Measurements from ENCODE around the gene METAP2.
"Not testable (repeated sequence)": the region's sequence is repeated elsewhere in the genome, so short reads cannot be mapped to it uniquely, and the experiment has no call there.

METAP2 gene

DNA sequence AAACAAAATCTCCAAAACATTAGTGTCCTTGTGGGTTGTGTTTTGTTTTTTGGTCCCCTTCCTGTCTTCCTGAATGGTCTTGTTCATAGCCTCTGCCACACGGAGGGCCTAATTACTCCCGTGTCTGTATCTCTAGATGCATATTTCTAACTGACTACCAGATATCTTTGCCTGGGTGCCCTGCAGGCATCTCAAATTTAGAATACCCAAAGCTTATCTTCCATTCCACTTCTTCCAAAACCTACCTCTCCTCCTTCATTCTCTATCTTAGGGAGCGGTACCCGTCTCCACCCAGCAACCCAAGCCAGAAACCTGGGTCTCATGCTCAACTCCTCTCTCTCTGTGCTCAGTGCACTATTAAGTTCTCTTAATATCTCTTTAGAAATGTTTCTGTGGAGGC lies 10.9 kb upstream of the METAP2 start:
- no peak for DNase-seq

DNA sequence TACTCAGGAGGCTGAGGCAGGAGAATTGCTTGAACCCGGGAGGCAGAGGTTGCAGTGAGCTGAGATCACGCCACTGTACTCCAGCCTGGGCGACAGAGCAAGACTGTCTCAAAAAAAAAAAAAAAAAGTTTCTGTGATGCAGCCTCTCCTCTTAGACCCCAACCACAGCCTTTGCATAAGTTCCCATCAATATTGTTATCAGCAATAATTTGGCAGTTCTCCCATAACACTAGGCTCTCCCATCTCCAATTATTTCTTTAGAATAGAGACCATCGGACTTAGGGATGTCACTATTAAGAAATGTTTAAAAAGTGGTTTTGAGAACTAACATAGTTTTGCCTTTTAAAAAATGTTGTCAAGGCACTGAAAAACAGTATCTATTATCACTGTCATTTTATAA lies 10.2 kb upstream of the METAP2 start:
- not testable (repeated sequence) for DNase-seq

DNA sequence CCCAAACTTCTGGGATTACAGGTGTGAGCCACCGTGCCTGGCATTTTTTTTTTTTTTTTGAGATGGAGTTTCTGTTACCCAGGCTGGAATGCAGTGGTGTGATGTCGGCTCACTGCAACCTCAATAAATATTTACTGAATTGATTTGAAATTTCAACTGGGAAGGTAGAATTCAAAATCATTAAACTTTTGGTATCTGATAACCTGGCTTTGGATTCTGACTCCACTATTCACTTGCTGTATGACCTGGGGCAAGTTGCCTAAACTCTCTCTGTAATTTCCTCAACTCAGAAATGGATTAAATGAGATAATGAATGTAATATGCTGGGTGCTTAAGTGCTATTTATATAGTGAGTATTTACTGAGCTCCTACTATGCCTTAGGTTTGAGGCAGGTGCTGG lies 8.7 kb upstream of the METAP2 start:
- no peak for DNase-seq

DNA sequence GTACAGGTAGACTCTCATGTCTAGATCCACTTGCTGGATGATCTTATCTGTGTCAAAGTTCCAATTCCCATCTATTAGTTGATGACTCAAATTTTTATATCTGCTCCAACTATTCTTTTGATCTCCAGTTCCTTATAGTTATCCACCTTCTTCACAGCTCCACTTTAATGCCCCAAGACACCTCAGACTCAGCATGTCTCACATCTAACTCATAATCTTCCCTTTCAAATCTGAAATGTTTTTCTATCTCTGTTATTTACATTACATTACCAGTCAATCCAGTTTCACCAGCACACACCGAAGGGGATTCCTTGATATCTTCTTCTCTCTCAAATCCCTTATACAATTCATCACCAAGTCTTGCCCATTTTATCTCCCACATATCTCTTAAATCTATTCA lies 3.7 kb upstream of the METAP2 start:
- no peak for DNase-seq

DNA sequence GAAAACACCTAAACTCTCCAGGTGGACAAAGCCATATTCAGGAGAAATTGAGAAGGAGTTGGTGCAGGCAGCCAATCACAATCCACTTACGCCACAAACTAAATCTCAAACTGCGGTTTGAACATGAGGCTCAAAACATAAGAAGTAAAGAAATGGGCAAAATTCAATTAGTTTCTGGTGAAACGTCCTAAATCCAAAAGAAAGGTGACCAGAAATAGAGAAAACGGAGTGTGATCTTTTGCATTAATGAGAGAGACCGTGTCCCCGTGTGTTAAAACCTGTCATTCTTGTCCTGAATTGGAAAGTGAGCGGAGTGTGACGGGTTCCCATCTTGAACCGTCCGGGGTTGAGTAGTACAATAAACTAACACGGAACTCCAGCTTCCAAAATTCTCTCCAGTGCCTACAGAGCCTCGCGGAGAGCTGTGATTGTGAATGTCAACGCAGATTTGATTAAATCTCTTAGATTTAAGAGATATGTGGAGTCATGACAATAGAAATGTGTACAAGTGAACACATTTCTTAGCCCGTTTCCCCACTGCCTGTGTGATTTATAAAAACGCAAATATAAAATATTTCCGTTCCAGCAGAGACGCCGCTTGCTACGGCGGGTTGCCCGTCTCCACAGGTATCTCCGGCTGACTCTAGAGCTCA lies 595 bp upstream of the METAP2 start:
- DNase-seq, result no peak

DNA sequence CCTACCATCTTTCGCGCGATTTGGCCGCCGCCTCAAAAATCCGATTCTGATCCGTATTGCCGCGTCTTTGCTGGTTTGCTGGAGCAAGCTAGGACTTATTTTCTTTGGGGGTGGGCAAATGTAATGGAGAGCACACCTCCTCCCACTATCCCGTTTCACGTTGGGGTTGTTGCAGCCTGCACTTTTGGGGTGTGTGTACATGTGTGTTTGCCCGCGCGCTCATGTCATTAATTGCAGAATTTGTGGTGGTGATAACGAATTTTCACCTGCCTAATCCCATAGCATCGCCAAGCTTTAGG lies 657 bp downstream of the METAP2 start:
- DNase-seq, result no peak

DNA sequence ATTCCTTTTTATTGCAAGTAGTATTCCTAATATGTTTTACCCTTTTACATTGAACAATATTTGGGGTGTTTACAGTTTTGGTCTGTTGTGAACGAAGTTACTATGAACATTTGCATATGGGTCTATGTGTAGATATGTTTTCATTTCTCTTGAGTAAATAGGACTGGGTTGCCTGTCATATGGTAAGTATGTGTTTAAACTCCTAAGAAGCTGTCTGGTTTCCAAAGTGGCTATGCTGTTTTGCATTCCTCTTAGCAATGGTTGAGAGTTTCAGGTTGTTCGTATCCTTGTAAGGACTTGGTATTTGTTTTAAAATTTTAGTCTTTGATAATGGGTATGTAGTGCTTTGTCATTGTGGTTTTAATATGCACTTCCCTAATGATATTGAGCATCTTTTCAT lies 6.3 kb downstream of the METAP2 start:
- no peak for DNase-seq

DNA sequence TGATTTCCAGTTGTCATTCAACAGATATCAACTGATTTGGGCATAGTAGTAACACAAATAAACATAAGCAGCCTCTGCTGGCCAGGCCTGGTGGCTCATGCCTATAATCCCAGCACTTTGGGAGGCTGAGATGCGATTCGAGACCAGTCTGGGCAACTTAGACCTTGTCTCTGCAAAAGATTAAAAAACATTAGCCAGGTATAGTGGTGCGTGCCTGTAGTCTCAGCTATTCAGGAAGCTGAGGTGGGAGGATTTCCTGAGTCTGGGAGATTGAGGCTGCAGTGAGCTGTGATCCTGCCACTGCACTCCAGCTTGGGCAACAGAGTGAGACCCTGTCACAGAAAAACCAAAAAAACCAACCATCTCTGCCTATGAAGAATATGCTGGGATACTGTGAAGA lies 7.1 kb downstream of the METAP2 start:
- no peak for DNase-seq

DNA sequence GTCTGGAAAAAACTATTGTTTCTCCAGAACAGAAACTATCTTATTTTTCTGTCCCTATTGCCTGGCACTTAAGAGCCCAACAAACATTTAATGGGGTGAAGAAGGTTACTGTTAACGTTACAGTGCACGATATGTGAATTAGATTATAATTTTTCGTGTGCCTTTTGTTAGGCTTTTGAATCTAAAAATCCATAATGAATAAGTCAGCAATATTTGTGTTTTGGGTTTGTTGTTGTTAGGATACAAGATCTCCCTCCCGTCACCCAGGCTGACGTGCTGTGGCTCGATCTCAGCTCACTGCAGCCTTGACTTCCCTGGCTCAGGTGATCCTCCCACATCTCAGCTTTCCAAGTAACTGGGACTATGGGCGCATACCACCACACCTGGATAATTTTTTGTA lies 7.9 kb downstream of the METAP2 start:
- no peak for DNase-seq

DNA sequence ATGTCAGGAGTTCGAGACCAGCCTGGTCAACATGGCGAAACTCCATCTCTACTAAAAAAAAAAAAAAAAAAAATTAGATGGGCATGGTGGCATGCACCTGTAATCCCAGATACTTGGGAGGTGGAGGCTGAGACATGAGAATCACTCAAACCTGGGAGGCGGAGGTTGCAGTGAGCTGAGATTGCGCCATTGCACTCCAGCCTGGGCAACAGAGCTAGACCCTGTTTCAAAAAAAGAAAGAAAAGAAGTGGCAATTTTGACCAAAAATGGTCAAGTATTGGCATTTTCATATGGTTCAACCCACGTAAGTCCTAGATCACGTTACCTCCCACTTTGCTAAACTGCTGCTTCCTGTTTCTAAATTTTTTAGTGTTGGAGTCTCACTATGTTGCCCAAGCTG lies 8.6 kb downstream of the METAP2 start:
- DNase-seq, result not testable (repeated sequence)

DNA sequence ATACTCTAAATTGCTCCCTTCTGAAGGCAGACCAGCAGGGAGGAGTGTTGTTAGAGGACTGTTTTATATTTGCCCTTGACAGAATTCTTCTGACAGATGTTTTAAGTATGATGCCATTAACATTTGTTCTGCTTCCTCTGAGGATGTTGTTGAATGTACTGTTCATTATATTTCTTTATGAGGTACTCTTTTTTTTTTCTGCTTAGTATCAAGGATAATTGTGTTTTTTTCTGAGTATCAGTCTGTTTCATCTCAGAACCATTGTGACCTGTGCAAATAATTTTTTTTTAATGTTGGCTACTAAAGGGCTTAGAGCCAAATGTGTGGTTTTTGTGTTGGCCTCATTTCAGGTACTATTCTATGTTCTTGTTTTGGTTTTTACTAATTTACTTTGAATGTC lies 10.6 kb downstream of the METAP2 start:
- DNase-seq, result no peak

DNA sequence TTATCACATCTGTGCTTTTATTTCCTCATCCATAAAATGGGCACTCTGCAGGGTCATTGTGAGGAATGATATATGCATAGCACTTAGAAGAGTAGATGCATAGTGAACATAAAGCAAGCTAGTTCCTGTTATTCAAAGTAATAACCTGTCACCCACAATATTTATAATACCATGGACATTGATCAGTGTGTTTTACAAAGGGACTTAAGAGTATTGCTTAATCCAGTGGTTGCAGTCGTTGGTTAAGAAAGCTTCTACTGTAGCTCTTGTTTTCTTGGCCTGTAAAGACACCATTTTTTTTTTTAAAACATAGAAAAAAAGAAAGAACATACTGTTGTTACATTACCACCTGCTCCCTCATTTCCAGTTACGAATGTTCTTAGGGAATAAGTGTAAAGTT lies 13.1 kb downstream of the METAP2 start:
- no peak for DNase-seq

DNA sequence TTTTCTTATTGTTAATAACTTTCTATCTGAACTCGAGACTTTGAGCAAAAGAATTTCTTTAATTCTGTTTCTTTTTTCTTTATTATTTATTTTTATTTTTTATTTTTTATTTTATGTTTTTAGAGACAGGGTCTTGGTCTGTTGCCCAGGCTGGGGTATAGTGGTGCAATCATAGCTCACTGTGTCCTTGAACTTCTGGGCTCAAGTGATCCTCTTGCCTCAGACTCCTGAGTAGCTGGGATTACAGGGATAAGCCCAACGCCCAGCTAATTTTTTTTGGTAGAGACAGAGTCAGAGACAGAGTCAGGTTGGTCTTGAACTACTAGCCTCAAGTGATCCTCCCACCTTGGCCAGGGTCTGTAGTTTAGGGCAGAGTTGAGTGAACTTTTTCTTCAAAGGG lies 18.5 kb downstream of the METAP2 start:
- no peak for DNase-seq

DNA sequence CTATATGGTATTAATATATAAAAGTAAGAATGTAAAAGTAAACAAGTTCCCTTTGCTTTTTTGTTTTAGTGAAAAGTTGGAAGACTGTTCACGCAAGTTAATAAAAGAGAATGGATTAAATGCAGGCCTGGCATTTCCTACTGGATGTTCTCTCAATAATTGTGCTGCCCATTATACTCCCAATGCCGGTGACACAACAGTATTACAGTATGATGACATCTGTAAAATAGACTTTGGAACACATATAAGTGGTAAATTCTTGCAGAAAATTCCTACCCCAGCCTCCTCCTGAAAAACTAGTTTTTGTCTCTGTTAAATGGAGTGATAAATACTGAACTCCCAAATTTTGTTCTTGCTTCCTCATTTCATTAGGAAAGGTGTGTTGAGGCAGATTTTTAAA lies 20.9 kb downstream of the METAP2 start:
- DNase-seq, result no peak

DNA sequence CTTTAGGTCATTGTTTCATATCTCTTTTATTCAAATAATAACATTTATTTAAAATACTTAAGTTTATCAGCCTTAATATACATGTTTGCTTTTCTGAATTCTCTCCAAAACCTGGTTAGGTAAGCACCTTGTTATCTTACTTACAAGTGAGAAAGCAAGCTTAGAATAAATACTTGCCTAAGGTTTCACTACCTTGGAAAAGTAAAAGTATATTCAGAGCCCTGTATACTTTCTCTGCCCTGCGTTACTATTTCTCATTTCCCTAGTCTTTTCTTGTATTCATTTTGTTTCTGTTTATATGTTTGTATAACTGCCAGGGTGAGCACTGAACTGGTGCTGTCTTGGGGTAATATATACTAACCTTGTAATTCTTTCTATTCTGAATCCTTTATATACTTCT lies 21.5 kb downstream of the METAP2 start:
- DNase-seq, result no peak

DNA sequence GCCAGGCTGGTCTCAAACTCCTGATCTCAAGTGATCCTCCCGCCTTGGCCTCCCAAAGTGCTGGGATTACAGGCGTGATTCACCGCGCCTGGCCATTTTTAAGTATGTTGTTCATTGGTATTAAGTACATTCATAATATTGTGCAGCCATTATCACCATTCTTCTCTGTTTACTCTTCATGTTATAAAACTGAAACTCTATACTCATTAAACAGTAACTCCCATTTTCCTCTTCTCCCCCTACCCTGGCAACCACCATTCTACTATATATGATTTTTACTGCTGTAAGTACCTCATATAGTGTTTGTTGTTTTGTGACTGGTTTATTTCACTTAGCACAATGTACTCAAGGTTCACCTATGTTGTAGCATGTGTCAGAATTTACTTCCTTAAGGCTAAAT lies 23.1 kb downstream of the METAP2 start:
- DNase-seq, result no peak

DNA sequence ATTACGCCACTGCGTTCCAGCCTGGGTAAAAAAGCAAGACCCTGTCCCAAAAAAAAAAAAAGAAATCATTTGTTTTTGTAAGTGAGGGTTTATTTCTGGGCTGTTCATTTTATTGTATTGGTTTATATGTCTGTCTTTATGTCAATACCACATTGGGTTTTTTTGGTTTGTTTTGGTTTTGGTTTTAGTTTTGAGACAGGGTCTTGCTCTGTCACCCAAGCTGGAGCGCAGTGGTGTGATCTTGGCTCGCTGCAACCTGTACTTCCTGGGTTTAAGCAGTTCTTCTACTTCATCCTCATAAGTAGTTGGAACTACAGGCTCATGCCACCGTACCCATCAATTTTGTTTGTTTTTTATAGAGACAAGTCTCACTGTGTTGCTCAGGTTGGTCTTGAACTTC lies 25.0 kb downstream of the METAP2 start:
- no peak for DNase-seq

DNA sequence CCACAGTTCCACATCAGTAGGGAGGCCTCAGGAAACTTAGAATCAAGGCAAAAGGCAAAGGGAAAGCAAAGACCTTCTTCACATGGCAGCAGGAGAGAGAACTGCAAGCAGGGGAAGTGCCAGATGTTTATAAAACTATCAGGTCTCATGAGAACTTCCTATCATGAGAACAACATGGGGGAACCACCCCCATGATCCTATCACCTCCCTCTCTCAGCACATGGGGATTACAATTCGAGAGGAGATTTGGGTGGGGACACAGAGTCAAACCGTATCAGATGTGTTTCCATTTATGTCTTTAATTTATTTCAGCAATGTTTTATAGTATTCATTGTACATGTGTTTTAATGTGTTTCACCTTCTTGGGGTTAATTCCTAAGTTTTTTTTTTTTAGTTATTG lies 25.8 kb downstream of the METAP2 start:
- DNase-seq, result no peak

DNA sequence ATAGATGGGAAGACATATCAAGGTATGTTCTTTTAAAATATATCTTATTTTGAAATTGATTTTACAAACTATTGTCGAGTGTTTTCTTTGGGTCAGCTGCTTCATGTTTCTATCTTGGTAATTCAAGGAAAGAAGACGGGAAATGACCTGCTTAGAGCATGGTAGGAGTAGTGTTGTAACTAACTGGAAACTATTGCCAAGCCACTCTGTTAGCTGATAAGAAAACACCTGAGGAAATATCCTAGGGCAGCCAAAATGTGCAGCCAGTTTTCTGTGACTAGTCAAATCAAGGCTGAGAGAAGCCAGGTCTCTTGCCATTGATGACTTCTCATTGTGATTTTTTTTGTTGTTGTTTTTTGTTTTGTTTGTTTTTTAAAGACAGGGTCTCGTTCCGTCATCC lies 30.2 kb downstream of the METAP2 start:
- no peak for DNase-seq

DNA sequence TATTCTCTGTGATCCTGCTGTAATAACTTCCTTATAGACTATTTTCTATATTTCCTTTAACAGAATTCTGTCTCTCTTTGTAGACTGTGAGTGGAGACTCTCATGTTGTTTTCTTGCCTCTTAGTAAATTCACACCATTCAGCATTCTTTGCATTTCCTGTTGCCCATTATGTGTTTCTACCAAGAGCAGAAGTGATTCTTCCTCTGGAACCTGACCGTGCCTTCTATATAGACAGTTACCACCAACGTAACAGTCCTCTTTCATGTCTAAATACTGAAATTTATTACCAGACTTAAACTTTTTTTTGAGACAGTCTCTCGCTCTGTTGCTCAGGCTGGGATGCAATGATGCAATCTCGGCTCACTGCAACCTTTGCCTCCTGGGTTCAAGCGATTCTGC lies 31.1 kb downstream of the METAP2 start:
- no peak for DNase-seq

DNA sequence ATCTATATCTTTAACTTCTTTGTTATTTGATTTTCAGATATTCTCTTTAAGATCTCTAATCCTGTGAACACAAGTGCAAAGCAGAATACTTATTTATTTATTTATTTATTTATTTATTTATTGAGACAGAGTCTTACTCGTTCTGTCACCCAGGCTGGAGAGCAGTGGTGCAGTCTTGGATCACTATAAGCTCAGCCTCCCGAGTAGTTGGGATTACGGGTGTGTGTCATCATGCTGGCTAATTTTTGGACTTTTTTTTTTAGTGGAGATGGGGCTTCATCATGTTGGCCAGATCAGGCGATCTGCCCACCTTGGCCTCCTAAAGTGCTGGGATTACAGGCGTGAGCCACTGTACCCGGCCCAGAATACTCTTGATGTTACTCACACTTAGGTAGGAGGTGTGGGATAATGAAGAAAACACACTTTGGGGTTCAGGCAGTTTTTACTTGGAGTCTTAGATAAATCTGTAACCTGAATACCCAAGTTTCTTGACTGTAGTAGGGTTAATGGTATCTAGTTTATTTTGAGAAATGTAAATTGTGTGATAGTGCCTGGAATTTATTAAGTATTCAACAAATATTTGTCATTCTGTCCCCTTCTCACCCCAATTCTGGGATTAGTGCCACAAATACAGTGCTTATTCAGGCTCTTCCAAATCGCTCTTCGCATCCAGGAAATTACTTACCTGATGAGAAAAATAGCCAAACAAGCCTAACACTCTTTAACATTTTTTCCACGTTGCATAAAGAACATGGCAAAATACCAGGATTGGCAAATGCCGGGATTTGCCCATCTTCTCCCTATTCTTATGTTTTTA lies 33.0 kb downstream of the METAP2 start:
- no peak for DNase-seq

DNA sequence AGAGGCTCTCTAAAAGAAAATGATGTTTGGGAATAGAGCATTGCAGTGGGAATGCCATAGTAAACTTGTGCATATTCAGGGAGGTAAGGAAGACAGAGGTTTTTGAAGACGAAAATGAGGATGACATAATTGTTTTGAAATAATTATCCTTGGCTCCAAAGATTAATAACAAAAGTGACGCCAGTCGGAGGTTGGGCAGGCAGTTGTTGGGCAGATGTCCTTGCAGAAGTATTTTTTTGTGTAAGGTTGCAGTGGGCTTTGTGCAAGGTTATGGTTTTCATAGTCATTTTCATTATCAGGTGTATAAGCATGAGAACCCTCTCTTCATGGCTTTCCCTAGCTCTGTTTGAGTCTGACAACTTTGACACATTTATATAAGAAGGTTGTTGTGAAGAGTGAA lies 35.3 kb downstream of the METAP2 start:
- DNase-seq, result no peak

DNA sequence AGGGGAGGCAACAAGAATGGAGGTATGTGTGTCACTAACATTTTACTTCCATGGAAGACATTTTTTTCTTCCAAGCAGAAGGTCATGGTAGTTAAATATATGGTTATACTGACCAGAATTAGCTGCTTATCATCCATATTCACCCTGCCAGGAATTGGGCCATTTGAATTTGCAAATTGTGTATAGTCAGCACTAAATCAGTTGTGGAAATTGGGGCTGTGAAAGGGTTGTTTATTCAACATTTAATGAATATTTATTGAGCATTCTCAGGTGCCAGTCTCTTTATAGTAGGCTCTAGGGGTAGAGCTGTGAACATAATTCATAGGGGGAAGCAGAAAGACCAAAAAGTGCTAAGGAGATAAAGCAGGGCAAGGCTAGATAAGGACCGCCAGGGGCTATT lies 38.0 kb downstream of the METAP2 start:
- no peak for DNase-seq

DNA sequence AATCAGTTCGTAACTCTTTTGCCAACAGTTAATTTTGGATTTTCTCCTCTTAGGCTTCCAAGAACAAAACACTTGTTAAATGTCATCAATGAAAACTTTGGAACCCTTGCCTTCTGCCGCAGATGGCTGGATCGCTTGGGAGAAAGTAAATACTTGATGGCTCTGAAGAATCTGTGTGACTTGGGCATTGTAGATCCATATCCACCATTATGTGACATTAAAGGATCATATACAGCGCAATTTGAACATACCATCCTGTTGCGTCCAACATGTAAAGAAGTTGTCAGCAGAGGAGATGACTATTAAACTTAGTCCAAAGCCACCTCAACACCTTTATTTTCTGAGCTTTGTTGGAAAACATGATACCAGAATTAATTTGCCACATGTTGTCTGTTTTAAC lies 39.6 kb downstream of the METAP2 start:
- DNase-seq, result no peak

DNA sequence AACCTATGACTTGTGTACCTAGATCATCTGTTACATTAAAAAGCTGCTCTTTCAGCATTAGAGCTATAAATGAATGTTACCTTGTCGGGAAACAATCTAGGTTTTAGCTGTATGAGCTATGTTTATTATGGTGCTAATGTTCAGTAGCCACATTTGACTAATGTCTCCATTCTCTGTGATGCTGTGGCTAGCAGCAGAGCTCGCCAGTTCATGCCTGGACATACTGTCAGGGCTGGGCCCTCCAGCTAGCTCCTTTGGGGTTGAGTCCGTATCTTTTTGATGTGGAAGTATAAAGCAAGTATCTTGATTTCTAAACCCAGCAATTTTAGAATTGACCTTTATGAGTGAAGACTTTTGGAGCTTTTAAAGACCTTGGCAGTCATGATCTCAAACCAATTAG lies 41.2 kb downstream of the METAP2 start:
- no peak for DNase-seq

Measured in amniotic stem cell (primary cell).